ENCODE results near the gene WDR77.

The WDR77 gene

DNA sequence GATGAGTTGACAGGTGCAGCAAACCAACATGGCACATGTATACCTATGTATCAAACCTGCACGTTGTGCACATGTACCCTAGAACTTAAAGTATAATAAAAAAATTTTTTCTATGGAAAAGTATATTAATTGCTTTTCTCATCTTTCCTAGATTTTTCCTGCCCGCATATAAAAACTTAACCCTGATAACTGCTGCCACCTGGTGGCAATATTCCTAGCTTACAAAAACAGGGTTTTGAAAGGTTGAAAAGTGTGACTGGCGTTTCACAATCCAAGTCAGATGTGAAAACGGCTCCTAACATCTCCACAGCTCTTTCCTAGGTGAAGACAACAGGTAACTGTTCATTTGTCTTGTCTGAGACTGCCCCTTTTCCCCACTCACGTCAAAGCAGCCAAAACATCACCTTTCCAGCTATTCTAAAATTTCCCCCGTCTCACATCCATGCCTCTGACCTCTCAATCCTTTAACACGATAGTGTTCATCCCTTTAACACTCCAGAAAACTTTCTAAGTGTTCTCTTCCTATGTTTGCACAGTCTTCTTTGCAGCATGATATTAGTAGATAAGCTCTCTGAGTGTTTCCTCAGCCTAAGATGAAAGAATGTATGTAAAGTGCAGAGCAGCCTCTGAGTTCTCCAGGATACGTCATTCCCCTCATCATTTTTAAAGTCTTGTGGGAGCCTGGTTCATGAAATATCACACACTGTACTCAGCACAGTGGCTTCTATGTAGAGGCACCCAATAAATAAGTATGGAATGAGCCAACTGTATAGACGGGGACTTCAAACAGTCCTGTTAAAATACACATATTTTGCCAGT lies 49.1 kb downstream of the WDR77 start:
- TF ChIP-seq, protein P1, sequence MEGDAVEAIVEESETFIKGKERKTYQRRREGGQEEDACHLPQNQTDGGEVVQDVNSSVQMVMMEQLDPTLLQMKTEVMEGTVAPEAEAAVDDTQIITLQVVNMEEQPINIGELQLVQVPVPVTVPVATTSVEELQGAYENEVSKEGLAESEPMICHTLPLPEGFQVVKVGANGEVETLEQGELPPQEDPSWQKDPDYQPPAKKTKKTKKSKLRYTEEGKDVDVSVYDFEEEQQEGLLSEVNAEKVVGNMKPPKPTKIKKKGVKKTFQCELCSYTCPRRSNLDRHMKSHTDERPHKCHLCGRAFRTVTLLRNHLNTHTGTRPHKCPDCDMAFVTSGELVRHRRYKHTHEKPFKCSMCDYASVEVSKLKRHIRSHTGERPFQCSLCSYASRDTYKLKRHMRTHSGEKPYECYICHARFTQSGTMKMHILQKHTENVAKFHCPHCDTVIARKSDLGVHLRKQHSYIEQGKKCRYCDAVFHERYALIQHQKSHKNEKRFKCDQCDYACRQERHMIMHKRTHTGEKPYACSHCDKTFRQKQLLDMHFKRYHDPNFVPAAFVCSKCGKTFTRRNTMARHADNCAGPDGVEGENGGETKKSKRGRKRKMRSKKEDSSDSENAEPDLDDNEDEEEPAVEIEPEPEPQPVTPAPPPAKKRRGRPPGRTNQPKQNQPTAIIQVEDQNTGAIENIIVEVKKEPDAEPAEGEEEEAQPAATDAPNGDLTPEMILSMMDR (IDR thresholded peaks at IDR 0.05; ENCODE audit: low read depth, low read length, missing control alignments), result peak; percentile 63
- DNase-seq (ENCODE audit: extremely low read depth, low read depth), result no peak

DNA sequence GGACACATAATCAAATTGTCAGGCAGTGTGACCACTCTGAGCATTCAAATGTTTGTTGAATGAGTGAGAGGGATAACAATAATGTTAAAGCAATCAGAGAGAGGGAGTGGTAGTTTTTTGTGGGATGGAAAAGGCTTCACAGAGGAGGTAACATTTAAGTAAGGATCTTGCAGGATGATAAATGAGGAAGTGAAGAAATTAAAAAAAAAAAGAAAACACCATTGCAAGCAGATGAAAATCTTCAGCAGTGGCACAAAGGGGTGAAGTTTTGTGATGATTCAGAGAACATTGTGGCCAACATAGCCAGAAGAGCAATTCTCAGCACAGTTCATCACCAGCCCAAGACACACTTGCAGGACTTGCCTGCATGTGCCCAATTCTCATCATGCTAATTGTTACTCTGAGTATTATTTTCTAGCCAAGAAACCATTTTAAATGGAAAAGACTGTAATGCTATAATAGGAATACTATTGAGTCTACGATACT lies 56.6 kb downstream of the WDR77 start:
- TF ChIP-seq, protein P1 (IDR thresholded peaks at IDR 0.05; ENCODE audit: low read depth, low read length, missing control alignments), result no peak
- H3K4me3 ChIP-seq (replicated peaks; ENCODE audit: low read depth, low read length), result no peak overlapping the region
- DNase-seq (ENCODE audit: extremely low read depth, low read depth), result no peak

More for the DNA sequence above, 49.1 kb downstream of the WDR77 start:
- H3K4me3 ChIP-seq (replicated peaks; ENCODE audit: low read depth, low read length), result no peak overlapping the region

GRCh38 chr1:111392042-111392441 lies 57.0 kb downstream of the WDR77 start:
- DNase-seq (ENCODE audit: extremely low read depth, low read depth), result no peak
- TF ChIP-seq, protein P1 (IDR thresholded peaks at IDR 0.05; ENCODE audit: low read depth, low read length, missing control alignments), result no peak
- H3K4me3 ChIP-seq (replicated peaks; ENCODE audit: low read depth, low read length), result no peak overlapping the region

Measured in HFF-Myc (cell line).